Renal pelvis (tissue), 4 donors: Measurements from ENCODE around the gene RBFOX1. TPM values are rescaled to one million over a fixed set of nuclear protein-coding genes. Genes with fewer than 3 reads are reported as not detected.

Experiments
- DNase-seq: peaks from one replicate; pipeline ENCODE4 v3.0.0-alpha.2; 2013
- polyA plus RNA-seq, 3 donors: library from polyadenylated mRNA; unstranded; fragments of 120-200 nt; gene quantifications; one replicate each; pipeline ENCODE4 v1.2.1, GENCODE V29; 2013; ENCODE audit not compliant: insufficient read length in 3 of 3

The RBFOX1 gene
- polyA plus RNA-seq, 3 donors = 3.1 to 3.9 (median 3.4) TPM

- DNase-seq = no peak
Observed at GRCh38 chr16:7601100-7601499, 268.5 kb downstream of the RBFOX1 start.

DNA sequence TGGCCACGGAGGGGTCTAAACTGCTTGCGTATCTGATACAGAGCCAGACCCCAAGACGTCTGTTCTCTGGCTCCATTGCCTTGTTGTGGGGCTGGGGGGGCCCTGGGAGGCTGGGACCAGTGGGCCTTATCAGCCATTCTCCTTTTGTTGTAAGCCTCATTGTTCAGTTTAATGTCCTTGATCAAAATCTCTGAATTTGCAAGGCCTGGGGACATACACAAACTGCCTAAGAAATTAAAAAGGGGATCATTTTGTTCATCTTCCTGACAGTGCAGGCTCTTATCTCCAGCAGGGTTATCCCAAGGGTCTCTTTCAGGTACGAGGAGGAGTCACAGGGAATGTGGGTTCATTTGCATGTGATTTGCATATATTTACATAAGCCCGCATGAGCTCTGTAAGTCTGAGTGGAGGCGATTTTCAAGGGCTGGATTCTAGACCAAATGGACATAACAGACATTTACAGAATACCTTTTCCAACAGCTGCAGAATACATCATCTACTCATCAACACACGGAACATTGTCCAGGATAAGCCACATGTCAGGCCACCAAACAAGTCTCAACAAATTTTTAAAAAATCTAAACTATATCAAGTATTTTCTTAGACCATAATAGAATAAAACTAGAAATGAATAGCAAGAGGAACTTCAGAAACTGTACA, 269.8 kb downstream of the RBFOX1 start:
- no peak for DNase-seq

GRCh38 chr16:7605812-7606211, 273.2 kb downstream of the RBFOX1 start:
- DNase-seq = no peak

GRCh38 chr16:7612671-7613070, 280.0 kb downstream of the RBFOX1 start:
- DNase-seq = no peak

GRCh38 chr16:7613518-7613917, 280.9 kb downstream of the RBFOX1 start:
- no peak for DNase-seq

DNA sequence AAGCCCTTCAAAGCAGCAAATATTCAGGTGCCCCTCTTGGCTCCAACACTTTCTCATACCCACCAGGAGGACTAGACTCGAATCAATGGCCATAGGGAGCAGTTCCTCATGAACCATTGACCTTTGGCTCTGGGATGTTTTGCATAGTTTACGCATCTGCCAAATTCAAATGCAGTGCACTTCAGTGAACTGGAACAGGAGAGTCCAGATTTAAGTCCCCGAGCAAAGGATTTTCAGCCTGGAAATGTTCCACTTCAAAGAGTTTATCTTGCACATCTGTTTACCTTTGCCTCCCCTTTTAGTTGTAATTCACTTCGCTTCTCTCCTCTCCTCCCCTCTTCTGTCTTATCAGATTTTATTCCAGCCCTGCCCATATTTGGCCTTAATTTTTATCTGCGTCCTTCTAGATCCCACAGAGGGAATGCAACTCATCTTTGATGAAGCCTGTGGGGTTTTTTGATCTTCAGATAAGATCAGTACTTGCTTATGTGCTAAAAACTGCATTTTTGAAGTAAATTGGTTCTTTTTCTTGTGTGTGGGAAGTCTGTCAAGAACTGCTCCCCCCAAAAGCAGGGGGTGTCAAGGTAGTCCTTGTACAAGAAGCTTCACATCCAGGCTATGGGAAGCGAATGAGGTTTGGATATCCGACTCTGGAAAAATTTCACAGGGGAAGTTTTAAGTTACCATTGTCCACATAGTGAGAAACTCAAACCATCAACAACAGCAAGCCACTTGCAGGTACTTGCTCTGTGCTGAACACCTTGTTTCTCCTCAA, 281.6 kb downstream of the RBFOX1 start:
- peak; percentile 69 for DNase-seq

DNA sequence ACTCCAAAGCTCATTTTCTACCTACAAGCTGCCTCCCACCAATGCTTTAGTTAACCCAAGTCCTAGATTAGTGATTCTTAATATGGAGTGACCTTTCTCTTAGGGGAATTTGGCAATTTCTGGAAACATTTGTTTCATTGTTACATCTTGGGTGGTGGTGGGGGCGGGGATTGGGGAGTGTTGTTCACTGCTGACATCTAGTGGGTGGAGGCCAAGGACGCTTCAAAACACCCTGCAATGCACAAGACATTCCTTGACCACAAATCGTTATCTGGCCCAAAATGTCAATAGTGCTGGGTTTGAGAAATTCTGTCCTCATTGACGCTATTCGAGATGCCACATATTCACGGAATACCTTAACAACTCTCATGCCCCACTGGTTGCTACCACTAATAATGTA, 282.9 kb downstream of the RBFOX1 start:
- DNase-seq = no peak

- no peak for DNase-seq
Observed at GRCh38 chr16:7624871-7625766, 292.5 kb downstream of the RBFOX1 start.

- DNase-seq = no peak
Observed at GRCh38 chr16:7628981-7629380, 296.3 kb downstream of the RBFOX1 start.

DNA sequence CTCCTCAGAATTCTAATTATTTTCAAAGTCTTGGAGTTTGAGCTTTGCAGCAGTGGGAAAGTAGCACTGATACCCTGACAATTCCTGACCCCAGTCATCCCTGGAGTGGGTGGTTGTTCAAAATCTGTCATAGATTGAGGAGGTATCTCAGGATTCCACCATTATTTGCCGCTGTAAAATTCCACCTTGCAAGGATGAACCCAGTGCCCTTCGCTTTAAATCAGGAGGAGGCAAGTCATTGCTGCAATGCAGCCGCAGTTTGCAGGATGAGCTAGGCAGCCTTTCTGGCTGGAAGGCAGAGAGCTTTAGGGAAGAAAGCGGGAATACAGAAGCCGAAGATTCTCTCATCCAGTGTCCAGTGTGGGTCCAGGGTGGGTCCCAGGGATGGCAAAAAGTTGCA, 296.9 kb downstream of the RBFOX1 start:
- no peak for DNase-seq

- no peak for DNase-seq
Observed at GRCh38 chr16:7637446-7637845, 304.8 kb downstream of the RBFOX1 start.

DNA sequence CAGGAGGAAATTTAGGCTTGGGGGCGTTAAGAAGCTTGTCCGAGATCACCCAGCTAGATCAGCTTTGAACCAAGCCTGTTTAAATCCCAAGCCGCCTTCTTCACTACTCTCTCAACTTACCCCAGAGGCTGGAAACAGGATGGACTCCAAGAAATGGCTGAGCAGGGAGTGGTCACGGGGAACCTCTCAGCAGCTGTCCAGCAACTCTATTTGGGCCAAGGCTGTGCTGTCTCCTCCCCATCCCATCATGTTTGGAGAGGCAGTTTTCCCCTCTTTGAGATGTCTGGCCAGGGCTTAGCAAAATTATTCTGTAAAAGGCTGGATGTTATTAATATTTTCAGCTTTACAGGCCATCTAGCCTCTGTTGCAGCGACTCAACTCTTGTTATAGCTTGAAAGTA, 305.7 kb downstream of the RBFOX1 start:
- DNase-seq = no peak

GRCh38 chr16:7640334-7640733, 307.7 kb downstream of the RBFOX1 start:
- no peak for DNase-seq

GRCh38 chr16:7644176-7644575, 311.5 kb downstream of the RBFOX1 start:
- DNase-seq = no peak

GRCh38 chr16:7644811-7645210, 312.2 kb downstream of the RBFOX1 start:
- DNase-seq = no peak

- peak; percentile 64 for DNase-seq
Observed at GRCh38 chr16:7646821-7647500, 314.3 kb downstream of the RBFOX1 start.

DNA sequence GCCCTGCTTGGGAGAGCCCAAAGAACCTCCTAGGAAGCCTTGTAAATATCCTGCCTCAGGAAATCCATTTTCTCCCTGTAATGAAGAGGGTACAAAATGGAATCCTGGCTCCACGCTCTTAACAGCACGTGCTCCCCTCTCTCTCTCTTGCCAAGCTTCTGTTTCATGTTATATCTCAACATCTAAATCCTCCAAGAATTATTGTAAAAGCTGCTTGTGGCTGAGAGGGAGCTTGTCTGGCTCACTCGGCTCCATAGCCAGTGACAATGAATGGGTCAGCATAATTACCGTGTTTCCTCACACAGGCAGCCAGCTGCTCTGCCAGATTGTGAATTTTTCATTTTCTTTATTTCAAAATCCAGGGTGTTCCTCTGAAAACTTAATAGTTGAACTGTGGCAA, 317.8 kb downstream of the RBFOX1 start:
- DNase-seq = no peak

DNA sequence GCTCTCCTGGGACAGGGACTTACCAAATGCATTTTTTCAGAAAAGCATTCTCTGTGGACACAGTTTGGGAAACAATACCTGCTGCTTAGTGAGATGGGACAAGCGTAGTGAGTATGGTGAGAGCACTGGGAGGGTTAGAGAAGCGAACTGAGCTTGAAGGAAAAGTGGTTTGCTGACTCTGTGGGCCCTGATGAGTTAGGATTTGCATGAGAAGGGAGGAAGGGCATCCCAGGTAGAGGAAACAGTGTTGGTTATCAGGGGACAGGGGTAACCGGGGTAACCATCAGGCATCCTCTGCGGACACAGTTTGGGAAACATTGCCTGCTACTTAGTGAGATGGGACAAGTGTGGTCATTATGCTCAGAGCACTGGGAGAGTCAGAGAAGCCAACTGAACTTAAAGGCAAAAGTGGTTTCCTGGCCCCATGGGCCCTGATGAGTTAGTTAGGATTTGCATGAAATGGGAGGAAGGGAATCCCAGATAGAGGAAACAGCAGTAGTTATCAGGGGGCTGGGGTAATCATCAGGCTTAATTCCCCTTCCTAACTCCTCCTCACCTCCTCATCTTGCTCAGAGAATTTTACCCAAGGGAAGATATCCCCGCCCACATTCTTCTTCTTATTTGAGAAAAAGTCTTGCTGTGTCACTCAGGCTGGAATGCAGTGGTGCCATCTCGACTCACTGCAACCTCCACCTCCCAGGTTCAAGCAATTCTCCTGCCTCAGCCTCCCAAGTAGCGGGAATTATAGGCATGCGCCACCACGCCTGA, 319.3 kb downstream of the RBFOX1 start:
- no peak for DNase-seq

- no peak for DNase-seq
Observed at GRCh38 chr16:7653746-7654461, 321.3 kb downstream of the RBFOX1 start.

DNA sequence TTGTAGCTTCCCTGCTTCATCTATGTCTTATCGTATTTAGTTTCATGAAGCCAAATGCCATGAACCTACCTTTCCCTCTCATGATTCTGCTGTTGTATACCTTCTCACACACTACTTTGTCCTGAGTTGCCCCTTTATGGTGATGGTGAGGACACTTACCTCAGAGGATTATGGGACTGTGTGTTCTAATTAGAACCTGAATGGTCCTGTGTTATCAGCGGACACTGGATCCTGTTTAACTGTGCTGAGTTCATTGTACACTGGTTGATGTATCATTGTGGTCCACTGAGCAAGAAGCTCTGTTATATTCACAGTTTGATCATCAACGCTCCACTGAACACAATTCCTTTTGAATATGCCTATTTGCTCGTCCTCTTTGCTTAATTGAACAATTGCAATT, 343.0 kb downstream of the RBFOX1 start:
- no peak for DNase-seq

DNA sequence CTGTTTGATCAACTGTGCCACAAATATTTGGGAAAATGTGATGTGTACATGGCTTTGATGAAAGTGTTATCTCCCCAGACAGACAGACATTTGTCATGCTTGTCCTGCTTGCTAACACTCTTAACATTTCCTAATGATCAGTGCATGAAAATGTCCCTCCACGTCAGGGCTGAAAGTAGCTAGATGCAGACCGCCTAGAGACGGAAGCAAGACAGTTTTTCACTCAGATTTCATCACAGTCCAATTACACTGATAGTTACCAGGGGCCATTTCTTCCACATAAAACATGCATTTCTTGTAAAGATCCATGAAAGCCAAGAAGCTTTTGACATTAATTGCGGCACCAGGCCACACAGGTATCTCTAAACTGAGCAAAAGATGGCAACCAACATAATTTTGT, 347.7 kb downstream of the RBFOX1 start:
- no peak for DNase-seq
